Measurements from ENCODE around the gene SUPT3H. TPM values are rescaled to one million over a fixed set of nuclear protein-coding genes. Genes with fewer than 3 reads are reported as not detected.
A peak's percentile ranks its signal among the peaks of the same experiment; 100 is the strongest.

The SUPT3H gene
- total and polyA plus RNA-seq, 2 donors from 2014 or later: 10.1 to 12.5 TPM

- no peak overlapping the region for H3K4me3 ChIP-seq (ENCODE audit: low read length in 3 of 3)
- H3K9ac ChIP-seq (ENCODE audit: low read length in 3 of 3): no peak overlapping the region
- peaks cover 2 to 11% (median 7%) of the 10 kb centered on the region in 3 donors for H3K4me1 ChIP-seq (ENCODE audit: control insufficient read depth in 2 of 3, insufficient read depth in 2 of 3, low read depth in 1 of 3, low read length in 3 of 3)
- H3K27ac ChIP-seq (ENCODE audit: low read depth in 2 of 2, low read length in 2 of 2): no peak overlapping the region
- no peaks in the 10 kb centered on the region for H3K36me3 ChIP-seq (ENCODE audit: control insufficient read depth in 2 of 3, insufficient read depth in 3 of 3, low read length in 3 of 3)
- no peaks in the 10 kb centered on the region for H3K27me3 ChIP-seq (ENCODE audit: control insufficient read depth, insufficient read depth, low read length)
- intact Hi-C loops (cut with DNase I): no loop called here
- DNase-seq: no peak
- H3K9me3 ChIP-seq (ENCODE audit: control insufficient read depth in 2 of 3, insufficient read depth in 1 of 3, low read length in 3 of 3): no peaks in the 10 kb centered on the region
- no peak for TF ChIP-seq CTCF (IDR thresholded peaks at IDR 0.05; ENCODE audit: borderline replicate concordance, extremely low read depth, insufficient read depth)
- no peak for FAIRE-seq
Observed at GRCh38 chr6:44797746-44798145, 580.0 kb downstream of the SUPT3H start.

- TF ChIP-seq CTCF (IDR thresholded peaks at IDR 0.05; ENCODE audit: borderline replicate concordance, extremely low read depth, insufficient read depth): no peak
- no peak for DNase-seq
- H3K27ac ChIP-seq (ENCODE audit: low read depth in 2 of 2, low read length in 2 of 2): no peak overlapping the region
- H3K9me3 ChIP-seq (ENCODE audit: control insufficient read depth in 2 of 3, insufficient read depth in 1 of 3, low read length in 3 of 3): no peaks in the 10 kb centered on the region
- no peaks in the 10 kb centered on the region for H3K36me3 ChIP-seq (ENCODE audit: control insufficient read depth in 2 of 3, insufficient read depth in 3 of 3, low read length in 3 of 3)
- intact Hi-C loops (cut with DNase I): no loop called here
- no peak overlapping the region for H3K9ac ChIP-seq (ENCODE audit: low read length in 3 of 3)
- no peak for FAIRE-seq
- no peak overlapping the region for H3K4me3 ChIP-seq (ENCODE audit: low read length in 3 of 3)
- peaks cover 2 to 3% (median 3%) of the 10 kb centered on the region in 3 donors for H3K4me1 ChIP-seq (ENCODE audit: control insufficient read depth in 2 of 3, insufficient read depth in 2 of 3, low read depth in 1 of 3, low read length in 3 of 3)
- no peaks in the 10 kb centered on the region for H3K27me3 ChIP-seq (ENCODE audit: control insufficient read depth, insufficient read depth, low read length)
Observed at GRCh38 chr6:44795326-44795725, 582.4 kb downstream of the SUPT3H start.

- H3K36me3 ChIP-seq (ENCODE audit: control insufficient read depth in 2 of 3, insufficient read depth in 3 of 3, low read length in 3 of 3): no peaks in the 10 kb centered on the region
- DNase-seq (peak in 3 of 5 donors; percentile 34 to 62 (median 61)), FAIRE-seq (no peak)
- intact Hi-C loops (cut with DNase I): no loop called here
- no peaks in the 10 kb centered on the region for H3K27me3 ChIP-seq (ENCODE audit: control insufficient read depth, insufficient read depth, low read length)
- H3K4me3 ChIP-seq (ENCODE audit: low read length in 3 of 3): no peak overlapping the region
- no peaks in the 10 kb centered on the region for H3K9me3 ChIP-seq (ENCODE audit: control insufficient read depth in 2 of 3, insufficient read depth in 1 of 3, low read length in 3 of 3)
- H3K4me1 ChIP-seq (ENCODE audit: control insufficient read depth in 2 of 3, insufficient read depth in 2 of 3, low read depth in 1 of 3, low read length in 3 of 3): no peaks in the 10 kb centered on the region
- H3K9ac ChIP-seq (ENCODE audit: low read length in 3 of 3): no peak overlapping the region
- TF ChIP-seq CTCF (IDR thresholded peaks at IDR 0.05; ENCODE audit: borderline replicate concordance, extremely low read depth, insufficient read depth): no peak
- H3K27ac ChIP-seq (ENCODE audit: low read depth in 2 of 2, low read length in 2 of 2): no peak overlapping the region
Observed at GRCh38 chr6:44789806-44790205, 587.9 kb downstream of the SUPT3H start.

GRCh38 chr6:44789061-44789460, 588.7 kb downstream of the SUPT3H start:
- H3K9ac ChIP-seq (ENCODE audit: low read length in 3 of 3): no peak overlapping the region
- no peak overlapping the region for H3K27ac ChIP-seq (ENCODE audit: low read depth in 2 of 2, low read length in 2 of 2)
- H3K27me3 ChIP-seq (ENCODE audit: control insufficient read depth, insufficient read depth, low read length): no peaks in the 10 kb centered on the region
- H3K36me3 ChIP-seq (ENCODE audit: control insufficient read depth in 2 of 3, insufficient read depth in 3 of 3, low read length in 3 of 3): no peaks in the 10 kb centered on the region
- H3K4me1 ChIP-seq (ENCODE audit: control insufficient read depth in 2 of 3, insufficient read depth in 2 of 3, low read depth in 1 of 3, low read length in 3 of 3): no peaks in the 10 kb centered on the region
- no peak overlapping the region for H3K4me3 ChIP-seq (ENCODE audit: low read length in 3 of 3)
- DNase-seq (no peak), FAIRE-seq (no peak)
- H3K9me3 ChIP-seq (ENCODE audit: control insufficient read depth in 2 of 3, insufficient read depth in 1 of 3, low read length in 3 of 3): no peaks in the 10 kb centered on the region
- intact Hi-C loops (cut with DNase I): no loop called here
- TF ChIP-seq CTCF (IDR thresholded peaks at IDR 0.05; ENCODE audit: borderline replicate concordance, extremely low read depth, insufficient read depth): no peak
